H1 (cell line): Measurements from ENCODE around the gene NUP107. TPM values are rescaled to one million over a fixed set of nuclear protein-coding genes. Genes with fewer than 3 reads are reported as not detected.

Experiments
- CTCF ChIA-PET: fragments of 300-600 bp; sonication (Branson Sonifier 250); formaldehyde crosslinking; loops from one replicate; lab custom pipeline; 2021; ENCODE audit not compliant: partially characterized antibody; lab: Charles Lee
- POLR2A ChIA-PET: fragments of 300-600 bp; sonication (Branson Sonifier 250); formaldehyde crosslinking; loops from one replicate; lab custom pipeline; 2021; ENCODE audit warnings: inconsistent platforms; ENCODE audit not compliant: partially characterized antibody; lab: Charles Lee
- DNase-seq, 2 experiments: peaks; one replicate each; pipeline versions ENCODE4 v3.0.0 to v3.0.0-alpha.2; 2010 to 2022; ENCODE audit warnings: low spot score in 2 of 2, low read depth in 1 of 2, mixed read lengths in 1 of 2
- FAIRE-seq: peaks from 2 replicates; lab custom pipeline; 2011; peaks lifted over from hg19 to GRCh38; lab: Jason Lieb, UNC
- H2AFZ ChIP-seq: 2 replicates; pipeline ENCODE4 v1.8.1; 2012; ENCODE audit warnings: low read length, inconsistent platforms
- H2AK5ac ChIP-seq: 2 replicates; pipeline ENCODE4 v1.6.1; 2013; ENCODE audit warnings: low read depth, low read length
- H2BK120ac ChIP-seq: replicated peaks from 2 replicates; pipeline ENCODE3; 2013; ENCODE audit warnings: low read depth, low read length, inconsistent platforms
- H2BK12ac ChIP-seq: 2 replicates; pipeline ENCODE4 v1.6.1; 2013; ENCODE audit warnings: low read depth, low read length
- H2BK15ac ChIP-seq: 2 replicates; pipeline ENCODE4 v1.6.1; 2013; ENCODE audit warnings: low read length
- H2BK20ac ChIP-seq: 2 replicates; pipeline ENCODE4 v1.6.1; 2013; ENCODE audit warnings: low read length
- H2BK5ac ChIP-seq: 2 replicates; pipeline ENCODE4 v1.6.1; 2013; ENCODE audit warnings: low read depth, low read length
- H3K14ac ChIP-seq: 2 replicates; pipeline ENCODE4 v1.6.1; 2013; ENCODE audit warnings: inconsistent platforms; ENCODE audit not compliant: insufficient read length
- H3K18ac ChIP-seq: 2 replicates; pipeline ENCODE4 v1.6.1; 2013; ENCODE audit warnings: low read length; ENCODE audit errors: extremely low read depth
- H3K23ac ChIP-seq: 2 replicates; pipeline ENCODE4 v1.6.1; 2013; ENCODE audit warnings: inconsistent platforms; ENCODE audit not compliant: insufficient read length
- H3K23me2 ChIP-seq: 2 replicates; pipeline ENCODE4 v1.6.1; 2013; ENCODE audit warnings: low read depth, low read length
- H3K27ac ChIP-seq: 2 replicates; pipeline ENCODE4 v1.6.1; 2011; ENCODE audit warnings: low read depth, low read length, inconsistent platforms
- H3K27me3 ChIP-seq, 4 experiments: replicated peaks in 1 of 4; 1 replicate in 1 of 4; 2 replicates in 3 of 4; pipeline versions ENCODE4 v1.6.1 to v1.8.1; 2011 to 2013; ENCODE audit warnings: low read length in 3 of 4, mild to moderate bottlenecking in 3 of 4, inconsistent platforms in 2 of 4, mixed read lengths in 2 of 4, moderate library complexity in 1 of 4; ENCODE audit not compliant: control insufficient read depth in 3 of 4, insufficient read depth in 3 of 4; ENCODE audit errors: extremely low read depth in 1 of 4
- H3K36me3 ChIP-seq, 4 experiments: 2 replicates each; pipeline versions ENCODE4 v1.6.1 to v1.8.1; 2011 to 2013; ENCODE audit warnings: mild to moderate bottlenecking in 4 of 4, low read length in 3 of 4, moderate library complexity in 2 of 4, control low read depth in 1 of 4, inconsistent platforms in 1 of 4; ENCODE audit not compliant: insufficient read depth in 4 of 4, control insufficient read depth in 2 of 4
- H3K4ac ChIP-seq: replicated peaks from 2 replicates; pipeline ENCODE3; 2013; ENCODE audit warnings: low read length, low read depth, mixed read lengths, inconsistent platforms; ENCODE audit not compliant: insufficient read length
- H3K4me1 ChIP-seq, 4 experiments: replicated peaks in 1 of 4; 1 replicate in 1 of 4; 2 replicates in 3 of 4; pipeline versions ENCODE4 v1.6.1 to v1.8.1; 2011 to 2013; ENCODE audit warnings: low read length in 3 of 4, inconsistent platforms in 2 of 4, mixed read lengths in 1 of 4; ENCODE audit not compliant: insufficient read depth in 4 of 4, control insufficient read depth in 3 of 4
- H3K4me2 ChIP-seq, 2 experiments: 2 replicates each; pipeline versions ENCODE4 v1.6.1 to v1.8.1; 2011 to 2013; ENCODE audit warnings: low read depth in 2 of 2, low read length in 2 of 2, control low read depth in 1 of 2, inconsistent platforms in 1 of 2, mild to moderate bottlenecking in 1 of 2; ENCODE audit not compliant: insufficient read depth in 1 of 2
- H3K4me3 ChIP-seq, 4 experiments: fragments of 200-600, 300-600 bp in 1 of 4; sonication (generic), shearing (Covaris generic), sonication (Bioruptor Twin) in 1 of 4; 2 replicates each; pipeline versions ENCODE4 v1.5.1 to v1.8.1; 2011 to 2016; ENCODE audit warnings: low read length in 4 of 4, low read depth in 3 of 4, control low read depth in 2 of 4, inconsistent platforms in 2 of 4, mild to moderate bottlenecking in 2 of 4, mixed read lengths in 1 of 4, moderate library complexity in 1 of 4; ENCODE audit not compliant: insufficient read depth in 2 of 4; ENCODE audit errors: extremely low read depth in 1 of 4
- H3K56ac ChIP-seq: replicated peaks from 2 replicates; pipeline ENCODE3; 2013; ENCODE audit warnings: low read depth, mild to moderate bottlenecking, mixed read lengths, low read length, inconsistent platforms; ENCODE audit not compliant: insufficient read length
- H3K79me1 ChIP-seq: 2 replicates; pipeline ENCODE4 v1.6.1; 2013; ENCODE audit warnings: low read depth, low read length, control low read depth
- H3K79me2 ChIP-seq, 2 experiments: 2 replicates each; pipeline versions ENCODE4 v1.6.1 to v1.8.1; 2012 to 2013; ENCODE audit warnings: low read length in 2 of 2, mild to moderate bottlenecking in 2 of 2, inconsistent platforms in 1 of 2; ENCODE audit not compliant: insufficient read depth in 2 of 2, control insufficient read depth in 1 of 2
- H3K9ac ChIP-seq, 4 experiments: replicated peaks in 1 of 4; 1 replicate in 1 of 4; 2 replicates in 3 of 4; pipeline versions ENCODE4 v1.6.1 to v1.8.1; 2011 to 2013; ENCODE audit warnings: low read depth in 3 of 4, low read length in 3 of 4, control low read depth in 2 of 4, mild to moderate bottlenecking in 2 of 4, moderate library complexity in 2 of 4, inconsistent platforms in 1 of 4; ENCODE audit errors: extremely low read depth in 1 of 4
- H3K9me3 ChIP-seq, 2 experiments: 2 replicates each; pipeline versions ENCODE4 v1.6.1 to v1.8.1; 2012 to 2013; ENCODE audit warnings: mild to moderate bottlenecking in 2 of 2, moderate library complexity in 2 of 2, control low read depth in 1 of 2, inconsistent platforms in 1 of 2, low read depth in 1 of 2, low read length in 1 of 2, mixed read lengths in 1 of 2; ENCODE audit not compliant: insufficient read depth in 2 of 2
- H4K20me1 ChIP-seq, 2 experiments: replicated peaks in 1 of 2; 2 replicates each; pipeline versions ENCODE3 to v1.8.1; 2011 to 2013; ENCODE audit warnings: inconsistent platforms in 2 of 2, low read length in 2 of 2, mild to moderate bottlenecking in 1 of 2; ENCODE audit not compliant: insufficient read depth in 2 of 2, control insufficient read depth in 1 of 2
- H4K5ac ChIP-seq: 2 replicates; pipeline ENCODE4 v1.6.1; 2013; ENCODE audit warnings: low read length, low read depth, mixed read lengths, inconsistent platforms; ENCODE audit not compliant: insufficient read length
- H4K8ac ChIP-seq: 2 replicates; pipeline ENCODE4 v1.8.0; 2013; ENCODE audit warnings: mild to moderate bottlenecking, moderate library complexity, low read length, inconsistent platforms; ENCODE audit not compliant: insufficient read depth; ENCODE audit errors: extremely low read depth
- H4K91ac ChIP-seq: replicated peaks from 2 replicates; pipeline ENCODE3; 2013; ENCODE audit warnings: low read length, mixed read lengths, inconsistent platforms; ENCODE audit not compliant: insufficient read length
- CREB1 ChIP-seq: IDR thresholded peaks from 2 replicates; pipeline ENCODE4 v1.6.1; 2012; ENCODE audit warnings: inconsistent platforms
- FOSL1 ChIP-seq: IDR thresholded peaks from 2 replicates; pipeline ENCODE4 v1.6.1; 2011; ENCODE audit warnings: mild to moderate bottlenecking, low read depth, low read length, moderate library complexity; ENCODE audit not compliant: insufficient read depth
- SIN3A ChIP-seq, 2 experiments: IDR thresholded peaks in 1 of 2; conservative IDR thresholded peaks in 1 of 2; 2 replicates each; pipeline ENCODE4 v1.6.1; 2011 to 2012; ENCODE audit warnings: low read length in 2 of 2, improper control_type of control experiment in 1 of 2, low read depth in 1 of 2, mild to moderate bottlenecking in 1 of 2
- WGBS, 2 experiments: shearing (Covaris generic) in 1 of 2; methylation state at CpG; one replicate each; pipeline versions ENCODE4 v1.1.6 to v1.1.7; 2013 to 2015; ENCODE audit warnings: low lambda C conversion rate in 2 of 2, mixed read lengths in 2 of 2, inconsistent platforms in 1 of 2, low coverage in 1 of 2, missing lambda C conversion rate in 1 of 2; ENCODE audit not compliant: insufficient replicate concordance in 2 of 2, insufficient coverage in 1 of 2, insufficient read length in 1 of 2; ENCODE audit errors: extremely low coverage in 1 of 2, missing lambda C conversion rate in 1 of 2; 5-methylcytosine and 5-hydroxymethylcytosine counted together
- polyA plus RNA-seq, 7 experiments: library from polyadenylated mRNA; depleted of rRNA in 3 of 7; stranded (reverse) in 5 of 7; unstranded in 2 of 7; fragments of >200 nt in 5 of 7; fragments of 200-250 nt in 2 of 7; gene quantifications; 1 replicate in 5 of 7; 2 replicates in 1 of 7; 4 replicates in 1 of 7; pipeline versions ENCODE4 v1.2.1 to v1.2.3, GENCODE V29; 2011 to 2013; ENCODE audit warnings: missing spikeins in 2 of 7, mixed read lengths in 2 of 7
- total RNA-seq: library from RNA; stranded (reverse); fragmentation: NEBNext Ultra II Directional; extraction: Animal tissue kit (Norgen Biotek cat#: 25700); gene quantifications from 2 replicates; pipeline ENCODE4 v1.2.1, GENCODE V29; 2021

NUP107 gene
- total and polyA plus RNA-seq, 2 of the 8 experiments (the other 6 are each of a cell fraction or from before 2014, with no cell fraction given), result 46.1 to 141 TPM

GRCh38 chr12:68745376-68745903 is 58.7 kb downstream of the NUP107 start:
- Histone ChIP-seq H4K91ac (no peak overlapping the region), H3K4me1 (no peaks in the 10 kb centered on the region; a peak in 2 of 7 replicates), H4K20me1 (no peaks in the 10 kb centered on the region), H3K23ac (no peak overlapping the region), H3K9ac (peak overlapping the region in 2 of 4 experiments; percentile 85 to 86; a peak in 4 of 7 replicates), H2BK12ac (no peak overlapping the region), H3K23me2 (peaks cover 8% of the 10 kb centered on the region), H3K27me3 (no peaks in the 10 kb centered on the region), H4K5ac (peak overlapping the region; percentile 11), H3K4me3 (peak overlapping the region; percentile 79 to 91 (median 86); a peak in 7 of 8 replicates), H2BK5ac (no peak overlapping the region), H3K56ac (no peak overlapping the region), H3K36me3 (peaks cover 3 to 20% (median 6%) of the 10 kb centered on the region in 4 experiments; a peak in 6 of 8 replicates), H3K79me2 (peaks cover 0 to 16% of the 10 kb centered on the region in 2 experiments; a peak in 2 of 4 replicates), H2BK20ac (no peak overlapping the region), H3K4me2 (peak overlapping the region; percentile 78 to 90), H3K14ac (no peak overlapping the region), H3K9me3 (no peaks in the 10 kb centered on the region), H3K18ac (no peak overlapping the region), H3K4ac (no peak overlapping the region), H3K79me1 (peaks cover 3% of the 10 kb centered on the region; the same call in 1 of the 2 replicates), H2BK15ac (no peak overlapping the region), H2AK5ac (no peak overlapping the region), H3K27ac (no peak overlapping the region), H4K8ac (no peak overlapping the region), H2AFZ (peak overlapping the region; percentile 90; the same call in 1 of the 2 replicates), H2BK120ac (no peak overlapping the region)
- 80% methylated on average over 9 of the region's 9 CpGs; no CpG with 5 or more reads in 1 of the 2 experiments for WGBS, 2 experiments
- TF ChIP-seq CREB1 (no peak), FOSL1 (no peak), SIN3A (conservative IDR thresholded peaks at IDR 0.05 in 1 of 2, IDR thresholded peaks at IDR 0.05 in 1 of 2; ENCODE audit: low read depth in 1 of 2, low read length in 2 of 2) (no peak)
- ChIA-PET CTCF (no interaction called here), POLR2A (interaction anchor here (0.9 to 3.5 kb wide), 9 partner anchors 11 to 404 kb away, joined by 3 to 36 read pairs (median 4); partner anchors contain the start of gene MDM2)
- FAIRE-seq, result no peak
- DNase-seq, result no peak
